Fibroblast of skin of left biceps (primary cell): ENCODE data around the gene ACER3.
"Not testable (repeated sequence)": the region's sequence is repeated elsewhere in the genome, so short reads cannot be mapped to it uniquely, and the experiment has no call there.

ENCODE experiments used
- DNase-seq, 2 experiments: peaks; one replicate each; pipeline ENCODE4 v3.0.0-alpha.2; 2013; ENCODE audit warnings: low read depth in 2 of 2

The ACER3 gene

GRCh38 chr11:76872959-76873827, 12.5 kb downstream of the ACER3 start:
- no peak for DNase-seq

DNA sequence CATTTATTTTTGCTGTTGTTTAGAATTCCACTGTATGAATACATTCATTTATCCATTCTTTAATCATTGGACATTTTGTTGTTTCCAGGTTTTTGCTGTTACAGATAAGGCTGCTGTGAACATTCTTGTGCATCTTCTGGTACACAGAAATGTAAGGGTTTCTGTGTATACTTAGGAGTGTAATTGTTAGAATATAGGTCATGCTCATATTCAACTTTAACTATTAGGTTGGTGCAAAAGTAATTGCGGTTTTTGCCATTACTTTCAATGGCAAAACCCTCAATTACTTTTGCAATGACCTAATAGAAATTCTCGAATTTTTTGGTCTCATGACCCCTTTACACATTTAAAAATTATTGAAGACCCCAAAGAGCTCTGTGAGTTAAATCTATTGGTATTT, 17.3 kb downstream of the ACER3 start:
- no peak for DNase-seq

DNA sequence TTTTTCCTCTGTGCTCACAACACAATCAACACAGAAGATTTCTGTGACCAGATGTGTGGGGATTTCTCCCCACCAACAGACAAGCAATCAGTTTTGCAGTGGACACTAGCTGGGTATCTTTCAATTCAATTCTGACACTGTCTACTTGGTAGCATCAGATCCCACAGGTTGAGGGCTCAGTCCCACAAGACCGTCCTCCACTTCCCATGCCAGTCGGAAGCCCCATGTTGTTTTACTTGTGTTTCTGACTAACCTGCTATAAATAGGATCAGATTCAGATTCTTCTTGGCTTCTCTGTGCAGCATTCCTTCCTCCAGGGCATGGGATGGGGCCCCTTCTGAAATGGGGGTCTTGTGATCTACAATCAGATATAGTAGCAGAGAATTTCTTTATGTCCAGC, 19.6 kb downstream of the ACER3 start:
- no peak for DNase-seq

- DNase-seq: no peak
Measured at GRCh38 chr11:76880956-76881355, 20.2 kb downstream of the ACER3 start.

DNA sequence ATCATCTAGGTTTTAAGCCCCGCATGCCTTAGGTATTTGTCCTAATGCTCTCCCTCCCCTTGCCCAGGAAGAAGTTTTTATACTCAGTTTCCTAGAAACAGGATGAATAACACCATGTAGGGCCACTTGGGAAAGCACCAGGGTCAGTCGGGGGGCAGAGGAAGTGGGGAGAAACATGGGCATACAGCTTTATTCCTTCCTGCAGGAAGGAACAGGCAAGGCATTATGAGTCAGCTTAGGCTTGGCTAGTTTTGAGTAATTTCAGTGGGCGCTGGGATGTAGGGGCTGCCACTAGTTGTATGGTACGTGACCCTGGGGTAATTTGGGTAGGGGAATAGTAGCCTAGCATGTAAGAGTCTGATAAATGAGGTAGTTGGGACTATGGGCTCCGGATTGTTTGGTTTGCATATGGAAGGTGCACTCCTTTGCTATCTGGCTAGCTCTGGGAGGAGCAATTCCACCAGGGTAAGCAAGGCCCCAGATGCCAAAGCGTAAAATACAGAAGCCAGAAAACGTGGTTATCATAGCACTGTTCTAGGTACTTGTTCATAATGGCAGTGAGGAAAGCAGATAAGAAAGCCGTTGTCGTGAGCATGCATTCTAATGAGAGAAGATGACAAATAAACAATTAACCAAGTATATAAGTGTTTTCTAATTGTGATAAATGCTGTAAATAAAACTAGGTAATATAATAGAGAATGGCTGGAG, 24.8 kb downstream of the ACER3 start:
- no peak for DNase-seq

DNA sequence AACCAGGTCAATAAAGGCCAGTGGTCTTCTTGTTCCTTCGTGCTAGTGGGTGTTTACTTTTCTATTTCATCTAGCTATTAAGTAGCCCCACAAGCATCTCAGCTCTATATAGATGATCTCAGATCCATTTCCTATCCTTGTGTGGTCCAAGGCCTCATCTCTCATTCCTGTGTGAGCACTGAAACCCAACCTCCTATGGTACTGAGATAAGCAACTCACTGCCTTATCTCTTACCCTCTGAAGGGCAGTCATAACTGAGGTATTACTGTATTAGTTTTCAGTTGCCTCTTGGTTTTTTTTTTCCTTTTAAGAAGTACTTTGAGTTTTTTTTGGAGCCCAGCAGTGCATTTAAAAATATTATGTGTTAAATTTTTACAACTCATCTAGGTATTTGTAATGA, 28.3 kb downstream of the ACER3 start:
- DNase-seq: no peak

GRCh38 chr11:76889411-76889975, 28.8 kb downstream of the ACER3 start:
- DNase-seq: no peak

GRCh38 chr11:76890329-76890728, 29.6 kb downstream of the ACER3 start:
- DNase-seq: no peak

DNA sequence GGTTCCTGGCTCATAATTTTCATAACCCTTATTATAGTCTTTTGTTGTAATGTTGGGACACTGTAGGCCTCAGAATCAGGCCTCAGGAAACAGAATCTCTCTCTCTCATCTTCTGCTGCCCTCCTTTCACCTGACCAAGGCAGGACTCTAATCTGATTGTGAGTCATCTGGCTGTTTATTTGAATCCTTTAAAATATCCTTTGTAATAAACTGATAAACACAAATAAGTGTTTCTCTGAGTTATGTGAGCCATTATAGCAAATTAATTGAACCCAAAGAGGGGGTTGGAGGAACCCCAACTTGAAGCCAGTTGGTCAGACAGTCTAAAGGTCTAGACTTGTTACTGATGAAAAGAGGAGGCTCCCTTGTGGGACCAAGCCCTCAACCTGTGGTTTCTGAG, 30.6 kb downstream of the ACER3 start:
- no peak for DNase-seq

- DNase-seq: no peak
Measured at GRCh38 chr11:76891793-76892192, 31.1 kb downstream of the ACER3 start.

DNA sequence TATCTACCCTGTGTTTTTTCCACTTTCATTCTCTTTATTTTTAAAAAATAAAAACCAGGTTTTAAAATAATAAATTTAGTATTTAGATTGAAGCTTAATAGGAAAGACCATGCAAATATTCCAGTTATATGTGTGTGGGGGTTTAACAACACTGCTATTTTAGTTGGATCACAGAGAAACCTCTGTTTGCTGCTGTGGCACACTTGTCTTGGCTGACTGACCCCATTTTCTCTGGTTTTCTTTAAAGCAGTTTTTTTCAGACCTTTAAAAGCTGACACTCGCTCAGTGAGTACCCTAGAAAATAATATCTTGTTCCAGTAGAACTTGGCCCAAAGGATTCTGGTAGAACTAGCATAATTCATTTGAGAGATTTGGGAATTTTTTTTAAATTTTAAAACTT, 31.6 kb downstream of the ACER3 start:
- no peak for DNase-seq

- no peak for DNase-seq
Measured at GRCh38 chr11:76897233-76897632, 36.5 kb downstream of the ACER3 start.

DNA sequence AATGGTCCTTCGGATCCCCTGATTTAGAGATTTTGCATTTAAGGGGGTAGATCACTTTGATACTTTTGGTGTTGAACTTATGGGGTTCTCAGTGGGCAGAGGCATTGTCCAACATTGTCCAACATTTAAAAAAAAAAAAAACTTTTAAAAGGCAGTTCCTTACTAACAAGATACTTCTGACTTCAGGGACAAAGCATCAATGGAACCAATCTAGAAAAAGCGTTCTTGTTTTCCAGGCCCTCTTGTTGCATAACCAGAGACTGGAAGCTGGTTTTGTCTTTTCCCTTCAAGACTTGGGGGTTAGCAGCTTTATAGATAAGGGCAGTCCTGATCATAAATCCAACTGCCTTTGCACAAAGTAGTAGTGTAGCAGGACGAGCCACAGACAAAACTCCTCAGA, 40.4 kb downstream of the ACER3 start:
- DNase-seq: no peak

- not testable (repeated sequence) for DNase-seq
Measured at GRCh38 chr11:76901622-76902021, 40.9 kb downstream of the ACER3 start.

DNA sequence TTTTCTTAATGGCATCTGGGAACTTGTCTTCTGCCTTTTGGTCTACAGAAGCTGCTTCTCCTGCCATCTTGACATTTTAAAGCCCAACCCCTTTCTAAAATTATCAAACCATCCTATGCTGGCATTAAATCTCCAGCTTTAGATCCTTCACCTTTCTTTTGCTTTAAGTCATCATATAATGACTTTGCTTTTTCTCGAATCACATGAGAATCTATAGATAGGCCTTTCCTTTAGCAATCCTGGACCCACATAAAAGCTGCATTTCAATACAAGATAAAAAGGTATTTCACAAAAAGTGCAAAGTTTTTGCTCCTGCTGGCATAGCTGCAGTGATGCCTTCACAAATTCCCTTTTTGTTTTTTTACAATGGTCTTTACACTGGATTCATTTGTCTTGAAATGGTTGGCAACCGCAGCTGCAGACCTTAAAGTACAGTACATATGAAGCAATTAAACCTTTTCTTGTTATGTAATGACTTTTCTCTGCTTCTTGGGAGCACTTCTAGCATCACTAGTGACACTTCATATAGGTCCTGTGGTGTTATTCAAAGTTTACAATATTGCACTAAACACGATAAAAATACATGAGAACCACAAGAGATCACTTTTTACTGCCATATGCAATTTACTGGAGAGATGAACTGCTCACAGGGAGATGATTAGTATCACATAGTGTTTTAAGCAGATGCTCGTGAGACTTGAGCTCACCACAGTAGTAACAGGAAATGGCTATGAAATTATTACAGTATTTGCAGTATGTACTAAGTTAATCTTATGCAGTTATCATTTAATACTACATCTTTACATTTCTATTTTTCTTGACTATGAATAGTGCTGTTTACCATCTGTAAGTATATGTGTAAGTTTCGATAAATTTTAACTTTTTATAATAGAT, 41.6 kb downstream of the ACER3 start:
- no peak for DNase-seq

- no peak for DNase-seq
Measured at GRCh38 chr11:76903325-76903724, 42.6 kb downstream of the ACER3 start.

- no peak for DNase-seq
Measured at GRCh38 chr11:76910620-76911414, 50.1 kb downstream of the ACER3 start.

DNA sequence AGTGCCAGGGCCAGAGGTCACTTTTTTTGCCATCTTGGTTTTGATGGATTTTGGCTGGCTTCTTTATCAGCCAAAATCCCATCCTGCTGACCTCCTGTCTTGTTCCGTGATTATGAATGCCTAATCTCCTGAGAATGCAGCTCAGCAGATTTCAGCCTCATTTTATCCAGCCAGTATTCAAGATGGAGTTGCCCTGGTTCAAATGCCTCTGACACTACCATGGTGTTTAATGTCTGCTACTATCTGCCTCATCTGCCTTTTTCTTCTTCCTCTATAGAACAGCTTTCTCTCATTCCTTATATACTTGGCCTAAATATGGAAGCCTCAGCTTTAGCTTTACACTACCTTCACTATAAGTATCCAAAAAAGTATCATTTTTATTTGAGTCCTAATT, 50.7 kb downstream of the ACER3 start:
- DNase-seq: no peak

- no peak for DNase-seq
Measured at GRCh38 chr11:76916712-76917111, 56.0 kb downstream of the ACER3 start.

GRCh38 chr11:76918941-76919386, 58.2 kb downstream of the ACER3 start:
- DNase-seq: peak; percentile 23 to 30

DNA sequence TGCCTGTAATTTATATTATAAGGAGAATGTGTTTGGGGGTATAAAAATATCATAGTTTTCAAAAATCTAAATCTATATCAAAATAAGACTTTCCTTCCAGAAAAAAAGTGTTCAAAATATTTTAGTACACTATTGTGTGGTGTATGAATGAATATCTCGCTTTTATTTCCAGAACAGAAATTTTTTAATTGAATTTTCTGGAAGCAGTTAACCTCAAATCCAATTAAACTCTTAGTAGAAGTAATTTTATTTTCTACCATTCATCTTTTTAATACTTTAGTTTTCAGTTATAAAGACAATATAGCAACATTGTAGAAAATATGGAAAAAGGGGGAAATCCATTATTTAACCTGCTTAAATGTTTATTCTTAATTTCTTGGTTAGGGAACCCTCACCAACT, 58.7 kb downstream of the ACER3 start:
- DNase-seq: no peak
